NCI-H2081 treated with DMSO at 0.1 percent for 48 hours (cell line): Measurements from ENCODE around the gene GRXCR1.

Experiments used
- DNase-seq: peaks from one replicate; lab custom pipeline; 2025; lab: John Stamatoyannopoulos, UW

Gene GRXCR1

DNA sequence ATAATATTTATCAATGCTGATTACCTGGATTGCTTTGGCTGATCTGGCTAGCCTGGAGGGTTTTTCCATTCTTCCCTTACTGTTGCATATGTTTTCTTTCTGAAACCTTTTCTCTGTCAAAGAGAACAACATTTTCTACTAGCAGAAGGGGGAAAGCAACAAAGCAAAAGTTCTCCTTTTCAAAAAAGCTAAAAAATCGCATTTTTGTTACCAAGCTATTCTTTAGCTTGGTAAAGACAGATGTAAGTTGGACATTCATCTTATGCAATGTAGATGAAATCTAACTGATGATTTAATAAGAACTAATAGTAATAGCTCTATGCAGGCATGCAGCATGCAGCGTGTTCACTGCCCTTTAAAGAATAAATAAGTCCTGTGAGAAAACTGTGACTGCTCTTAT, at the start of gene GRXCR1:
Gene GRXCR1 (plus strand): TSS at position 301 of the 400 bp plus-strand sequence. CDS start 554 bp downstream, outside the sequence.
- DNase-seq = no peak

DNA sequence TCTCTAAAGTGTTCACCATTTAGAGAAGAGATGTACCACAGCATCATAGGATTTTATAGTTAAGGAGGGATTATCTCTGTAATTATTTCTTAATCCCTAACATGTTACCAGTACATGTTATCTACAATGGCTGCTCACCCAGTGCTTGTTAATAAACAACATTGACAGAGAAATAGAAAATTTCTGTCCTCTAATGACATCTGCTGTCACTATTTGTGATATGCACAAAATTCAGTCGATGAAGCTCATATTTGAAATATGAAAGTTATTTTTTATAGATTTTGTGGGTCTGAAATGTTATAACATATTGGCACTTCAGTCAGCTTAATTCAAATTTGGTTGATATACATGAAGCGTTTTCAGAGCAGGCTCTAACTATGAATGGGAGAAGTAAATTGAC, 48.8 kb upstream of the GRXCR1 start:
- no peak for DNase-seq

DNA sequence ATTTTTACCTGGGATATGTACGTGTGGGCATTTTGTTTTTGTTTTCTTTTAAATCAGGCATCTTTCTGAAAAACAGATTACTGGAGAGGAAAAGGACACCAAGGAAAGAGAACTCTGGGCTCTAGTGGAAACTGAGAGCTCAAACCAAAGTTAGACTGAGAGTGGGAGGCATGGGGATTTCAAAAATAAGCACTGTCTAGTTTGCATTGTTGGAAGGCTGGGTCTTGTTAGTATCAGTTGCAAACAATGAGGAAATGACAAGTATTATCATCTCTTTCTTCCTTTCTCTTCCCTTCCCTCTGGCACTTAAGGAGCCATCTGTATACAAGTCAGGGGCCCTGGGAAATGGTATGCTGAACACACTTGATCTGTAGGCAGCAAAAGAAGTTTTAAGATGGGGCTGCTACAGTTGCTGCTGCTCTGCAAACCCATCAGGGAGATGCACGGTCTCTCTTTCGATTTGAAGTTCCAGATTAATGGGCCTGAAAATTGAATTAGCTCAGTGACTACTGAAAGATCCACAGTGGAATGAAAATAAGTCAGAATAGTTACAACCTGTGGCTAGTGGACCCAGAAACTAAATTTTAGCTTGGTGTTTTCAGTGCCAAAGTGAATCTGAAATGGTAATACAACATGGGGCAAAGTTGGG, 48.0 kb upstream of the GRXCR1 start:
- DNase-seq = no peak

DNA sequence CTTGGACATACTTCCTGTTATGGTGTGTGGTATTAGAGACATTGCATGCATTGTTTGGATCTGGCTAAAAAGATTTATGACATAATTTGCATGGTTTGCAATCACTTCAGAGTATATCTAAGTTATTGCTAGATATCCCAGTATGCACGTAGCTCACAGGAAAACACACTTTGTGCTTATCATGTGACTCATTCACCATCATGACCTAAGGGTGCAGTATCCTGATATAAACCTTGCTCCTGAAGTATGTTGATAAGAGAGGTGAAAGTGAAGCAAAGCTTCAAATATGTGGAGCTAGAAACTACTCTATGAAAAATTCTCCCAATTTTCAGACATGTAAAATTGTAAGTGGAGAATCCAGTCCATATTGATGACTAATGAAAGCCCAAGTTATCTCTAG, 46.9 kb upstream of the GRXCR1 start:
- no peak for DNase-seq

DNA sequence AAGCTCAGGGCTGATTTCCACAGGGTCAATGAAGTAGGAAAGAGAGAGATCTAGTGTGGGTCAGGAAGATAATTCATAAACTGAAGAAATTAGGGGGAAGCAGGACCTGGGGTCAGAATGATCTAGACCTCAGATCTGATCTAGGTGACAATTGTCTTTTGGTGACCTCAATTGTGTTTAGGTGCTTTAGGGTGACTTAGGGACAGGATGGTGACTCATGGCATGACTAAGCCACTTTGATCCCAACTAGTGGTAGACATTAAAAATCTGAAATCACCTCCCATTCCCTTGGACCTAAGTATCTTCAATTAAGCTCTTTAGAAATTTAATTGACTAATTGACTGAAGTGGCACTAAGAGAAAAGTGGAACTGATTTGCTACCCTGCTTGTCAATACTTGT, 36.7 kb upstream of the GRXCR1 start:
- DNase-seq = no peak

DNA sequence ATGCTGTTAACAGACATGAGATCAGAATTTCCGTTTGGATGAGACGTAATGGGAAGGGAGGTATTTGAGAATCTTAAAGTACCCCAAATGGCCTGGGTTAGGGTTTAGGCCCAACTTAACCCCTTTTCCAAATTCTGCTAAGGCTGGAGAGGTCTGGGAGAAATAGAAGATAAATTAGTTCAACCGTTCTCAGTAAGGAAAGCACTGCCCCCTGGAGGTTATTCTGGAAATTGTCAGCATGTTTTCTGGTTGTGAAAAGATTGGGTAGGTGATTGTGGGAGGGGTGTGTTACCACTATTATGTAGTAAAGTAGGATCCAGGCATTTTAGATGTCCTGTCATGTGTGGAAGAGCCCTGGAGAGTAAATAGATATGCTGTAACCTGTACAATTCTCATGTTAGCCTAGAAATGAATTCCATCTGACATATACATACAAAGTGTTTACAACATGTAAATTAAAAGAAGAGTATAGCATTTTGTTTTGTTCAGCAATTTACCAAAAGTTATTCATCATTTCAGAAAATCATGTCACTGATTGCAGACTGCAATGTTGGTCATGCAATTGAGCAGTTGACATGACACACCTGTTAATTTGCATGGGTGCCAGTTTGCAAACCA, 26.8 kb upstream of the GRXCR1 start:
- DNase-seq = no peak

DNA sequence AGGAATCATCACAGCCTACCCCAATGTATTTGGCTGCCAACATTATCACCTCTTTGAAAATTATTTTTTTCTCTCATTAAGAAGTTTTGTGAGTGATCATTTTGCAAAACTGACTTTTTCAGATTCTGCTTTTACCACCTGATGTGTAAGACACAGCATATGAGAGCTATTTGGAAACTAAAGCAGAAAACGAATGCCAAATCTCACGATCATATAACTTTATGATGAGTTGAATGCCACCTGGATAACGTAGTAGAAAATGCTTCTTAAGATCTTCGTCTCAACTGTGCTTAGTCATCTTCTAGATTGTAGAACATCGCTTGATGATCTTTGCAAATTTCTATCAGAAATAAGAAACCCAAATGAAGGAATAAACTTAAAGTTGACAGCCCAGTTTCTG, 21.3 kb upstream of the GRXCR1 start:
- no peak for DNase-seq

DNA sequence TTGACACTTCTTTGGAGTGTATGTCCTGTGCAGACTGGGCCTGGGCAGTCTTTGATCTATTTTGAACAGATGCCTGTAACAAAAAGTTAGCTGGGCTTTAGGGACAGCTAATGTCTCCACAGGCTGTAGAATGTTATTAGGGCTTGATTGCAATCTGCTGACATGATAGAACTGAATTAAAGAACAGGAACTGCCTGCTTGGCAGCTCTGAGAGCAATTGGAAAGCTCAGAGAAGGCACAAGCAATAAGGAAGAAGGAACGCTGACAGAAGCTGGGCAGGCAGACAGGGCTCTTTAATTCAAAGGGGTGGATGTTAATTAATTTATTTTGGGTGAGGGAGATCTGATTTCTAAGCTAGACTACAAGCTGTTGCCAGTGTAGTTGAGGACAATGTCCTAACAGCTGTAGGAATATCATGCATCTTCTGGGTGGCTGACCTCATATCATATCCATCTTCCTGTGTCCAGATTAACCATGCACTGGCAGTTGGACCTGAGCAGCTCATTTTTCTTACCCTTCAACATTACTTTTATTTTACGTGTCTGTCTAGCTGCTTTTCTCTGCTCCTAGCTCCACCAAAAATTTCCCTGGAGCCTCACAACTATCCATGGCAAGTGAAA, 20.7 kb upstream of the GRXCR1 start:
- DNase-seq = no peak

DNA sequence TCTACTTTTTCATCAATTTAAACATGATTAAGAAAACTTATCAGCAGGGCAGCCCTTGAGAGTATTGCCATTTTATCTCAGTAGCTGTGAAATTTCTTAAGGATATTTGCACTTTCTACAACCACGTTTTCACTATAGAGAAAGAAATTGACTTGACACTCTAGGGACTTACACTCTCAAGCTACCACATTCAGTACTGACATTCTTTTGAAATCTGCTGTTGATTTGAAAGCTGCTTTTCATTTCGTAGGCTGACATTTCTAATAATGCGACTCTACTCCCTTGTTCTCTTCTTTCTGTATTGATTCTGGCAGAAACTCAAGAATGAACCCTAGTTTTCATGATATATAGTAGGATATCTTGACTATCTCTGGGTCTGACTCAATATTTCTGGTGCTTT, 13.7 kb upstream of the GRXCR1 start:
- no peak for DNase-seq

DNA sequence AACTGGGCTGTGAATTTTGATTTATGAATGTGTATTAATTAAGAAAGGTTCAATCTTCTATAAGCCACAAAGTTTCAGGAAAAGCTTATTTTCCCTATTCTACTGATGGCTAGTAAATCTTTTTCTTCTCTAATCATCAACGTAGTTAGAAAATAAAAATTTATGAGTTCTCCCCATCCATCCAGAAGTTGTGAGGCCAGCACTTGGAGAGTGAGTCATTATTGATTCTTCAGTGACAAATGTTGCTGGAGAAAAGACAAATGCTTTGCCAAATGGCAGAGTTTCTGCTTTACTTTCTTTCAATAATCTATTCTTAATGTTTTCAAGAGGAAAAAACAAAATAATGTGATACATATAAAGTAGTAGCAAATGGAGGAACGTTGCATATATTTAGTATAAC, 11.3 kb upstream of the GRXCR1 start:
- DNase-seq = no peak

DNA sequence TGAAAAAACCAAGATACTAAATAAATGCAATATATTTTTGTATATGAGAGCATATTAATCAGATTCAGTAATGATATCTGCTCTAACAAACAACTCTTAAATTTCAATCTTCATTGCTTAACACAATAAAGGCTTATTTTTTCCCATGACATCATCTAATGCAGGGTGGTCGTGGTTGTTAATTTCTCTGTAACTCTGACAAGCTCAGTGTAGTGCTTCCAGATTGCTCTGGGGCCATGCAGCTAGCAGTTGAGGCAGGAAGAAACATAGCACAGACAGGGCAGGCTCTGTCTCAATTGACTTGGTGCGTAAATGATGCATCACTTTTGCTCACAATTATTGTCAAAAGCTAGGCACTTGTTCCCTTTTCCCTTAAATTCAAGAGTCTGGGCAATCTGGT, 869 bp upstream of the GRXCR1 start:
- DNase-seq = no peak

DNA sequence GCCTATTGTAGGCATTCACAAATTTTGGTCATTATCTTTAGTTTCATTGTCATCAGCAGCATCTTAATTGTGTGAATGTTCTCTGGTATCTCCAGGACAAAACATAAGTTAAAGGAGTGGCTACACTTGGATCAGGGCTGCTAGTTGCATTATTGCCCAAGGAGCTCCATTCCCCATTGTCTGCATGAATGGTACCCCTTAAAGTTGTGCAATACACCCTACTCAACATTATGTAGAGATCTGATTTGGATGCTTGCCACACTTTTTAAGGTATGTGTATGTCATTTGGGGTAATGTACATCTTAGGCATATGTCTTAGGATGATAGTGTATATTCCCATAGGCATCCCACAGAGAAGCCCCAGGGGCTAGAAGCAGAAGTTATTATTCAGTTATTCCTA, 2.9 kb downstream of the GRXCR1 start:
- no peak for DNase-seq

DNA sequence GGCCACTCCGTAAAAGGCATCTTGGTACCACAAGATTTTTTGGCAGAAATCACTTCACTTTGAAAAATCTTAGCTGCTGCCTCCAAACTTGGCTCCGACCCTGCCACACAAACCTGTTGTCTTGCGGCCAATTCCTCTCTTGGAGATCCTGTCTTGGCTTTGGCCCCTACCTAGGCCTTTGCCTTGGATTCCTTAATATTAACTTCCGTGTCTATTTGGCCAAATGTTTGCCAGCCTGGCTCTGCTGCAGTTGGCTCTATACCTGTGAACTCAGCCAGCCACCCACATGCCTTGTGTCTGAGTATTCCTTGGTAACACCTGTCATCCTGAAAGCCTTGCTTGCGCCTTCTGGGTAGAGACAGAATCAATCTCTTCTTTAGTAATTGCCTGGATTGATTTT, 12.5 kb downstream of the GRXCR1 start:
- DNase-seq = no peak

DNA sequence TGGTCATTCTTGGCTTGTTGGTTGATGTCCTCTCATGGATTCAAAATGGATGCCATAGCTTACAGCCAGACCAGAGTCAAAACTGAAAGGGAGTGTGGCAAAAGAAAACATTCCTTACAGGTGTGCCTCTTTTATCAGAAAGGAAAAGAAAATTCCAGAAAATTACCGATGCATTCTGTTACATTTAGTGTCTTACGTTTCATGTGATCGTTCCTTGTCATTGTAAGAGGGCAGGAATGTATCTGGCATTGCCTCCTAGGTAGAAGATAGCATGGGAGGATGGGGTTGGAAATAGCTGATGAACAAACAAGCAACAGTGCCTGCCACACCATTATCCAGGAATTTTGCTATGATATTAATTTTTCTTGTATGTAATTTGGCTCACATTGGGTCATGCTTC, 13.1 kb downstream of the GRXCR1 start:
- no peak for DNase-seq

DNA sequence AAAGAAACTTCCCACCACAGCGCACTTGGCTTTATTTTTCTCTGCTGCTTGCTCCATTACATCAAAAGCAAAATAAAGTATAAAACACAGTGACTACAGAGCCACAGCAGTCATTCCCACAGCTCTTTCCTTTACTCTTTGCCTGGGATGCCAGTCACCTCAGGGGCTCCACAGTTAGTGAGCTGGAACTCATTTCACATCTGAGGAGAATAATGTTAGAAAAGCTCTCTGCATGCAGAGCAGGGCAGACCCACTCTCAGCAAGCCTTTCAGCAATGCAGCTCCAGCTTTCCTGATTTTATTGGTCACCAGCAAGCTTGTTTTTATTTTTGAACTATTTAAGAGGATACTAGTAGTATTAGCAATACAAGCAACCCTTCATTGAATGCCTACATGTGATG, 13.8 kb downstream of the GRXCR1 start:
- DNase-seq = no peak

DNA sequence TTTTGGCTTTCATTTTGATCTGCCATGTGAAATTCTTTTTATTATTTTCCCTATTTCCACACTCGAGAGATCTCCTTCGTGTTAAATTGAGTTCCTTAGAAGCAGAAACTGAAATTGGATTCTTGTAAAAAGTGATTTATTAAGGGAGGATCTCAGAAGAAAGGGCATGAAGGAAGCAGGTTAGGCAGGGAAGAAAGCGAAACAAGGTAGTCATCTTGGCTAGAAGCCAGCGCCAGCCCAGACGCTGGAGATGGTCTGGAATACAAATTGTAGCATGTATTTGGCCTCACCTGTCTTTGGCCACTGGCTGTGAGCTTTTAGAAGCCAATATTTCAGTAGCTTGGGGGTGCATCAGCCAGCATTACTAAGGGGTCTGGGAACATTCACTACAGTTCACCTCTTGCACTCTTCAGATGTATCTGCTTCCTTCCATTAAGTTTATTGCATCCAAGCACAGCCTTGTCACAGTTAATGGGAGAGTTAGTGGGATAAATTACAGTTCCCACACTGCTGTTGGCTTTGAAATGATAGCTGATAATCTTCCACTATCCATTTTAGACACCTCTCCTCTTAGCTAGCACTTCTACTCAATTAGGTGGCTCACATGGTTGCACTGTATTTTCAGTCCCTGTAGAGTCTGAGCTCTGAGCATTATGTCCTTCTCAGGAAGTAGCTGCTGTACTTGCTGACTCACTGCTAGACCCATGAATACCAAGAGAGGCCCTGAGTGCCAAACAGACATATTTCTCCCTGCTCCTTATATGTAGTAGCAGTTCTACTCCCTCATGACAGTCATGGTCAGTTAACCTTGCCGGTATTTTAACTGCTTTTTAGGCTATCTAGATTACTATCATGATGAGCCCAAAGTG, 14.6 kb downstream of the GRXCR1 start:
- DNase-seq = no peak

DNA sequence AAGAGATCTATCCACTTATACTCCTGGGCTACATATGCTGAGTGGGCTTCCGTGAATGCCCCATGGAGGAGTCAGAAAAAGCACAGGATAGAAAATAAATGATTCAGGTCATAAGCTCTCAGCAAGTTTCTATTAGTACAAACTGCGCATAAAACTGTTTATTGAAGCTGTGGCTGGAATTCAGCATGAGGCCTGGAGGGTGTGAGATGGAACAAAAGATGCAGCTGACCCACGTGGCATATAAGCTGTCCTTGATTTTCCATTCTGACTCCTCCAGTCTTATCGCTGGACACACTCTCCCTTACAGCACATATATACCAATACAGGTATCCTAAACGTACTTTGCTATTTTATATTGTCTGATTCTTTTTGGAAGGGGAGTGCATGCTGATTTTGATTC, 17.9 kb downstream of the GRXCR1 start:
- no peak for DNase-seq

DNA sequence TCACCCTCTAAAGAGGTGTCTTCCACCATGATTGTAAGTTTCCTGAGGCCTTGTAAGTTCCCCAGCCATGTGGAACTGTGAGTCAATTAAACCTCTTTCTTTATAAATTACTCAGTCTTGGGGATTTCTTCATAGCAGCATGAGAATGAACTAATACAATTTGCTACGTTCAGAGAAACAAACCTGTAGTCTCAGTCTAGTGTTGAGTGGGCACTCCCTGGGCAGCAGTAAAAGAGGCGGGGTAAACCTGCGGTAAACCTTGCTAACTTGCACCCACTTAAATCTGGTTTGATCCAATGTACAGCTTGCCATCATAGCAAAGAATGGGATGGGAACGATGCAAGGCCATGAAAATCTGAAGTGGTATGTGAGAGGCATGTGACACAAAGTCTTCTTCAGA, 22.4 kb downstream of the GRXCR1 start:
- DNase-seq = no peak

DNA sequence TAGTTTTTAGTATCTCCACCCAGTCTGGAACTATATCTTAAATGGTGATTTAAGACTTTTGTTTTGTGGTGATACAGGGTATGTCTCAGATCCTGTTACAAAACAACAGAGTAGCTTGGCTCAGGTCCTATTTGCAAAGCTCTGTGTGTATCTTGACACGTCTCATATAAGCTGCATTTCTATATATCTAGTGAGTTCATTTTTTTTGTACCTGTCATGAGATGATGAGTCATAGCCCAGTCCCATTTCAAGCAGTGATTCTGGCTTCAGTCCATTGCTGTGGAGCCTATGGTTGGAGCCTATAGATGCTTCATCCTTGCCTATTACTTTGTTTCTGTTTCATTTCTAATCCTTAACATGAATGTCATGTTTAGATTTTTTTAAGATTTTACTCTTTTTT, 23.0 kb downstream of the GRXCR1 start:
- DNase-seq = no peak

DNA sequence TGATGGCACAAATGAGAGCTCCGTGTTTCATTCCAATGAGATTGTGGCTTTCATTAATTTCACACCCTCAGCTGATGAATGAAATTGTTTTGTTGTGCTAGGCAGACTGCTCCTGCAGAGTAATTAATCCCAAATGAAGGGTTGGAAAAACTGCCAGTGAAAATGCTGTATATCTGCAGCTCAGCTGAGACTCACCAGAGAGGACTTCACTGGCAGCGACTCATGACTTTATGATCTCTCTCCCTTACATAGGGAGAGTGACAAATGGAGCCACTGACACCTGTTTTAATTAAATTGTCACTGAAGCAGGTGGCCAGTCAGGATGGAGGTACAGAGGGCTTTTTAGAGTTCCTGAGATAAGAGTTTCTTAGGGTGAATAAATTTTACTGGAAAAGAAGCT, 24.8 kb downstream of the GRXCR1 start:
- no peak for DNase-seq

DNA sequence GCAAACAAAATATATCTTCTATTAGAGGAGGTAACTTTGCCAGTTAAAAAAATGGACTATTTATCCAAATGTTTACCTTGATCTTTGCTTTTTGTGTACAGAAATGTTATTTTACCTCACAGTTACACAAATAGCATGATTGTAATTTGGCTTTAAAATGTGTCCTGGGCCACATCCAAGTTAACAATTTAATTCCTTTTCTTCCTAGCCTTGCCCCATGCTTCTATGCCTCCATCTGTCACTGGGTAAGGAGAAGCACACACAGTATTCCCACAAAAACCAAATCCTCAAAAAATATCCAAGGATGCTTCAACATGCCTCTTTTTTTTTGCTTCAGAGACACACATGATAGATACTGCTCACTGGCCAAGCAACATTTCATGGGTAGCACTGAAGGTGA, 30.9 kb downstream of the GRXCR1 start:
- no peak for DNase-seq

DNA sequence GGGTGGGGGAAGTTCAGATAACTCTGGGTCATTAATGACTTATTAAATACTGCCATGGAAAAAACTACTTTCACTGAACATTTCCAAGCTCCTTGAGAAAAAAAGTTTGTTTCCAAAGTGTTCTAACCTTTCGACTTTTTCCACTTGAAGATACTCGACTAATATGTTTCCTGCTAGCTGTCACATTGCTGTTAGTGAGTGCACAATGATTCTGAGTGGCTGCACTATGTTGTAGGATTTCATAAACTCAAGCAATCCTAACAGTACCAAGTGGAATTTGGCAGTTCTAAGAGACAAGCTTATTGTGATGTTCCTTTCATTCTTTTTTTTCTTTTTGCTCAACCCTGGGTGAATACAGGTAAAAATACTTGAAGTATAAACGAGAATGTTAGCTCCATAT, 33.4 kb downstream of the GRXCR1 start:
- no peak for DNase-seq

DNA sequence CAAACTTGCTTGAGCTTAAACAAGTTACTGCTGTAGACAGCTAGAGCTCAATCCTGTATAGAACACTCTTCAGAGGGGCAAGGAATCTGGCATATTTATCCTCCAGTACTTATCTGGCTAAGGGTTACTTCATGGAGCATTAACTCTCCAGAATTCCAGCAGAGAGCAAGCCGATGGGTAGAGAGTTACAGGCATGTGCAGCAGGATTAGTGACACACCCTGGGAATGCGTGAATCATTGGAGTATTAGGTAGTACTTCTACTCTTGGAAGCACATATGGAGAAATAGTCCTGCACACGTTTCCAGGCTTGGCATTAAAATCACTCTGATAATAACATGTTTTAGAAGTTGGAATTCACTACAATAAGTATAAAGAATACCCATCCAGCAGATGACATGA, 35.4 kb downstream of the GRXCR1 start:
- DNase-seq = no peak
